PC-3 (cell line): ENCODE data around the gene MAP3K20. TPM values are rescaled to one million over a fixed set of nuclear protein-coding genes. Genes with fewer than 3 reads are reported as not detected.

Experiments
- ATAC-seq: fragments of 200-7000 bp; cut with Tn5 transposase; 2 replicates; pipeline ENCODE4 v1.9.1; 2020; ENCODE audit warnings: mild to moderate bottlenecking, moderate library complexity
- BruUV-seq: library from RNA; stranded (reverse); fragments of 400-500 nt; replicated peaks from 2 replicates; lab custom pipeline; 2021; lab: Mats Ljungman, UMichigan
- CTCF ChIA-PET: fragments of 300-600 bp; sonication (Branson Sonifier 250); formaldehyde crosslinking; loops from one replicate; lab custom pipeline; 2022; ENCODE audit warnings: antibody characterized with exemption; lab: Charles Lee
- POLR2A ChIA-PET: fragments of 300-600 bp; sonication (Branson Sonifier 250); formaldehyde crosslinking; loops from one replicate; lab custom pipeline; 2022; ENCODE audit warnings: antibody characterized with exemption; ENCODE audit not compliant: unreplicated experiment; lab: Charles Lee
- DNase-seq: peaks from one replicate; pipeline ENCODE4 v3.0.0-alpha.2; 2015
- H2AFZ ChIP-seq: fragments of 300-600 bp; sonication (generic); 2 replicates; pipeline ENCODE4 v1.6.0; 2016; ENCODE audit warnings: antibody characterized with exemption, low read length
- H3F3A ChIP-seq: fragments of 300-600 bp; sonication (generic); one replicate; pipeline ENCODE4 v1.6.0; 2017; ENCODE audit warnings: antibody characterized with exemption, low read length, control low read depth, mild to moderate bottlenecking; ENCODE audit not compliant: unreplicated experiment
- H3K27ac ChIP-seq: fragments of 300-600 bp; sonication (generic); 2 replicates; pipeline ENCODE4 v1.5.1; 2016; ENCODE audit warnings: mild to moderate bottlenecking, low read length
- H3K27me3 ChIP-seq: fragments of 300-600 bp; sonication (generic); 2 replicates; pipeline ENCODE4 v1.6.1; 2016; ENCODE audit warnings: low read length, mixed read lengths
- H3K36me3 ChIP-seq: fragments of 300-600 bp; sonication (generic); 2 replicates; pipeline ENCODE4 v1.6.1; 2016; ENCODE audit warnings: low read depth, mixed run types, low read length, mixed read lengths
- H3K4me1 ChIP-seq: fragments of 300-600 bp; sonication (generic); 2 replicates; pipeline ENCODE4 v1.5.1; 2016; ENCODE audit warnings: low read length; ENCODE audit not compliant: insufficient read depth
- H3K4me2 ChIP-seq: fragments of 300-600 bp; sonication (generic); 2 replicates; pipeline ENCODE4 v1.6.0; 2016; ENCODE audit warnings: low read length
- H3K4me3 ChIP-seq: fragments of 300-600 bp; sonication (generic); 2 replicates; pipeline ENCODE4 v1.5.1; 2016; ENCODE audit warnings: mild to moderate bottlenecking, low read length, mixed read lengths
- H3K79me2 ChIP-seq: fragments of 300-600 bp; sonication (generic); 2 replicates; pipeline ENCODE4 v1.6.1; 2017; ENCODE audit warnings: low read length, mixed read lengths
- H3K9ac ChIP-seq: fragments of 300-600 bp; sonication (generic); 2 replicates; pipeline ENCODE4 v1.6.0; 2016; ENCODE audit warnings: mild to moderate bottlenecking, low read length
- H3K9me2 ChIP-seq: fragments of 300-600 bp; sonication (generic); replicated peaks from 2 replicates; pipeline ENCODE4 v1.6.1; 2016; ENCODE audit warnings: mixed run types, low read length, mixed read lengths
- H3K9me3 ChIP-seq: fragments of 300-600 bp; sonication (generic); 2 replicates; pipeline ENCODE4 v1.6.1; 2016; ENCODE audit warnings: low read length, mixed read lengths
- H4K20me1 ChIP-seq: fragments of 300-600 bp; sonication (generic); 2 replicates; pipeline ENCODE4 v1.6.1; 2016; ENCODE audit warnings: low read length, mixed read lengths
- CTCF ChIP-seq: fragments of 300-600 bp; sonication (generic); conservative IDR thresholded peaks from 2 replicates; pipeline ENCODE4 v1.5.1; 2017; ENCODE audit warnings: antibody characterized with exemption, low read depth, mild to moderate bottlenecking, low read length
- EZH2 ChIP-seq: fragments of 300-600 bp; sonication (generic); IDR thresholded peaks from one replicate; pipeline ENCODE4 v1.6.1; 2017; ENCODE audit warnings: antibody characterized with exemption, mild to moderate bottlenecking, low read length; ENCODE audit not compliant: unreplicated experiment
- EZH2phosphoT487 ChIP-seq: fragments of 300-600 bp; sonication (generic); IDR thresholded peaks from 2 replicates; pipeline ENCODE4 v1.6.1; 2018; ENCODE audit warnings: mild to moderate bottlenecking, antibody characterized with exemption, low read length, borderline replicate concordance
- intact Hi-C: fragments of 100-400 bp; cut with micrococcal nuclease; formaldehyde crosslinking; loops from 2 replicates; pipeline ENCODE4 v1.9.0; 2023
- total RNA-seq: library from RNA; depleted of rRNA; stranded (reverse); fragments of >200 nt; gene quantifications from 2 replicates; pipeline ENCODE4 v1.2.3, GENCODE V29; 2014

MAP3K20 gene
- total RNA-seq, 1 experiment from 2014 or later, result 29.8 TPM

- Histone ChIP-seq H3K9me2 (no peaks in the 10 kb centered on the region), H3K27ac (no peak overlapping the region), H3K79me2 (peaks cover 3% of the 10 kb centered on the region; the same call in 1 of the 2 replicates), H3K4me2 (no peak overlapping the region), H4K20me1 (no peaks in the 10 kb centered on the region), H3F3A (no peaks in the 10 kb centered on the region), H3K9me3 (no peaks in the 10 kb centered on the region), H3K9ac (no peak overlapping the region), H3K4me3 (no peak overlapping the region), H3K4me1 (no peaks in the 10 kb centered on the region), H3K27me3 (no peaks in the 10 kb centered on the region), H3K36me3 (peaks cover 9% of the 10 kb centered on the region; the same call in 1 of the 2 replicates), H2AFZ (no peak overlapping the region)
- no TSS peak for BruUV-seq
- no peak for TF ChIP-seq CTCF
- no peak for TF ChIP-seq EZH2phosphoT487
- no peak for TF ChIP-seq EZH2
- POLR2A ChIA-PET, result no interaction called here
- DNase-seq (no peak), ATAC-seq (no peak)
- CTCF ChIA-PET, result no interaction called here
- intact Hi-C loops, result no loop called here
These were observed 63.3 kb downstream of the MAP3K20 start for GRCh38 chr2:173138962-173139361.

- CTCF ChIA-PET, result no interaction called here
These were observed 66.0 kb downstream of the MAP3K20 start for GRCh38 chr2:173141666-173142065.

GRCh38 chr2:173145454-173145853 is 69.8 kb downstream of the MAP3K20 start:
- no peak for ATAC-seq
- Histone ChIP-seq H2AFZ (no peak overlapping the region), H3K27ac (no peak overlapping the region), H3K27me3 (no peaks in the 10 kb centered on the region), H3K79me2 (peaks cover 15% of the 10 kb centered on the region), H3K4me2 (no peak overlapping the region), H3K4me3 (no peak overlapping the region), H3K36me3 (peaks cover 9% of the 10 kb centered on the region; the same call in 1 of the 2 replicates), H3K9ac (no peak overlapping the region), H3K9me3 (no peaks in the 10 kb centered on the region), H3F3A (peaks cover 5% of the 10 kb centered on the region), H3K9me2 (no peaks in the 10 kb centered on the region), H3K4me1 (peaks cover 33% of the 10 kb centered on the region), H4K20me1 (no peaks in the 10 kb centered on the region)
- POLR2A ChIA-PET, result no interaction called here
- no peak for DNase-seq
- BruUV-seq, result no TSS peak
- CTCF ChIA-PET, result no interaction called here
- TF ChIP-seq CTCF, result no peak
- no peak for TF ChIP-seq EZH2phosphoT487
- no peak for TF ChIP-seq EZH2
- intact Hi-C loops, result no loop called here

More at GRCh38 chr2:173141666-173142065, 66.0 kb downstream of the MAP3K20 start:
- Histone ChIP-seq H3K4me3 (no peak overlapping the region), H4K20me1 (no peaks in the 10 kb centered on the region), H3K4me2 (no peak overlapping the region), H3K9me3 (no peaks in the 10 kb centered on the region), H2AFZ (no peak overlapping the region), H3K9ac (no peak overlapping the region), H3K27ac (no peak overlapping the region), H3F3A (peaks cover 5% of the 10 kb centered on the region), H3K27me3 (no peaks in the 10 kb centered on the region), H3K79me2 (no peaks in the 10 kb centered on the region), H3K9me2 (no peaks in the 10 kb centered on the region), H3K4me1 (peaks cover 6% of the 10 kb centered on the region; the same call in 1 of the 2 replicates), H3K36me3 (peaks cover 9% of the 10 kb centered on the region; the same call in 1 of the 2 replicates)
- POLR2A ChIA-PET, result no interaction called here
- no TSS peak for BruUV-seq
- ATAC-seq (no peak), DNase-seq (no peak)
- intact Hi-C loops, result no loop called here
- no peak for TF ChIP-seq EZH2
